ENCODE measurements around the gene PMEL. TPM values are rescaled to one million over a fixed set of nuclear protein-coding genes. Genes with fewer than 3 reads are reported as not detected.
A peak's percentile ranks its signal among the peaks of the same experiment; 100 is the strongest.

Gene PMEL
- total and polyA plus RNA-seq, 9 of the 15 experiments (the other 6 are each of a cell fraction or from before 2014, with no cell fraction given) = 0.36 to 2.0 (median 0.98) TPM

DNA sequence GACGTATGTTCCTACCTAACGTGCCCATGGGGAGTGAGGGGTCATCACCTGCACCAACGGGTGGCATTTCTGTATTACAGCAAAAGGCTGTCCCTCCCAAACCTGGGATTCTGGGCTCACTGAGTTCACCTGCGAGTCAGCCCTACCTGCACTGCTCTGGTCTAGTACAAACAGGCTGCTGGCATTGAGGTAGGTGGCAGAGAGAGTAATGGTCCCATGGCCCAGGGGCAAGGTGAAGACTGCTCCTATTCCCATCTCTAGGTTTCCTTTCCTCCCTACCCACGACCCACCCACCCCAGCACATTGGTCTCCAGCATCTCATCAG, 31.7 kb upstream of the PMEL start (continued):
- TF ChIP-seq, protein P1, sequence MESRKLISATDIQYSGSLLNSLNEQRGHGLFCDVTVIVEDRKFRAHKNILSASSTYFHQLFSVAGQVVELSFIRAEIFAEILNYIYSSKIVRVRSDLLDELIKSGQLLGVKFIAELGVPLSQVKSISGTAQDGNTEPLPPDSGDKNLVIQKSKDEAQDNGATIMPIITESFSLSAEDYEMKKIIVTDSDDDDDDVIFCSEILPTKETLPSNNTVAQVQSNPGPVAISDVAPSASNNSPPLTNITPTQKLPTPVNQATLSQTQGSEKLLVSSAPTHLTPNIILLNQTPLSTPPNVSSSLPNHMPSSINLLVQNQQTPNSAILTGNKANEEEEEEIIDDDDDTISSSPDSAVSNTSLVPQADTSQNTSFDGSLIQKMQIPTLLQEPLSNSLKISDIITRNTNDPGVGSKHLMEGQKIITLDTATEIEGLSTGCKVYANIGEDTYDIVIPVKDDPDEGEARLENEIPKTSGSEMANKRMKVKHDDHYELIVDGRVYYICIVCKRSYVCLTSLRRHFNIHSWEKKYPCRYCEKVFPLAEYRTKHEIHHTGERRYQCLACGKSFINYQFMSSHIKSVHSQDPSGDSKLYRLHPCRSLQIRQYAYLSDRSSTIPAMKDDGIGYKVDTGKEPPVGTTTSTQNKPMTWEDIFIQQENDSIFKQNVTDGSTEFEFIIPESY (CRISPR knock-in tag; IDR thresholded peaks at IDR 0.05) = no peak
- TF ChIP-seq KLF1 (tag; IDR thresholded peaks at IDR 0.05) = no peak
- TF ChIP-seq GABPB1 (CRISPR knock-in tag; IDR thresholded peaks at IDR 0.05) = peak; percentile 4; the same call in 1 of the 2 replicates

DNA sequence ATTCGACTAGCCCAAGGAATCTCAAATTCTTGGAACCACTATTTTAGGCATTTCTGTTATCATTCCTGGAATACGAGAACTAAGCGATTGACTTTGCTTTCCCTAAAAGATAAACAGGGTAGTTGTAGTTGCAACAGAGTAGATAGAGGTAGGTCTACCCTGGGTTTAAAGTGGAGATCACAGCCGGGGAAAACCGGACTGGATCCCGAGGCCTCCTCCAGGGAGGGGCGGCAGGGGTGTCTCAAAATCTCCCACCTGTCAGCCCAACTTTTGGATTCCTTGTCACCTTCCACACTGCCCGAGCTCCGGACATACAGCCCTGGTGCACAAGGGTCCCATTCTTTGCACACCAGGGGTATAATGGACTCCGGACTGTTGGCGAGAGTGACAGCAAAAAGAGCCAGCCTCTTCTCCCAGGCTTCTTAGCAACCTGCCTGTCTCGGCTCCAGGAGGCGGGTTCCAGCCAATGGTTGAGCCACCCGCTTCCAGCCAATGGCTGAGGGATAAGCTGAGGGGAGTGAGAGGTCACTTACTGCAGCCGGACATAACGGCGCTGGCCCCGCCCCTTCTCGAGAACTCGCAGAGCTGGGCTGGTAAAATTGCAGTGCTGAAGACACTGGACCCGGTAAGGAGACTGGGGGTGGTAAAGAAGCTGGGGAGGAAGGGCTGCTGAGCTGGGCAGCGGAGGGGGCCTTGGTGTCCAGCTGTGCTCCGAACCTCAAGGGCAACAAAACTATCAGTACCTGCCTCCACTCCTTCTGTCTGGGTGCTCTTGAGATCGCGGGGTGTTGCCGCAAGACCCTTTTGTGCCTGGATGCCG, 31.1 kb upstream of the PMEL start, which contains the start of gene SUOX:
TSS of gene SUOX (plus strand) at position 562 of the 820 bp plus-strand sequence. CDS start 4,946 bp downstream, outside the sequence.
- Histone ChIP-seq H3K36me3 (ENCODE audit: control insufficient read depth, insufficient read depth, low read length) (peaks cover 33% of the 10 kb centered on the region; the same call in 2 of the 3 replicates), H2AFZ (ENCODE audit: low read depth, low read length) (peak within 1 kb of the TSS; percentile 84), H3K4me1 (replicated peaks in 1 of 2; ENCODE audit: control insufficient read depth in 2 of 2, insufficient read depth in 2 of 2, low read length in 2 of 2) (peaks cover 3 to 19% of the 10 kb centered on the region in 2 experiments; a peak in 4 of 5 replicates), H3K9me1 (ENCODE audit: control insufficient read depth, insufficient read depth, low read length) (no peaks in the 10 kb centered on the region), H4K20me1 (replicated peaks; ENCODE audit: control insufficient read depth, insufficient read depth, low read length) (no peaks in the 10 kb centered on the region), H3K79me2 (ENCODE audit: control insufficient read depth, insufficient read depth, low read length) (peaks cover 19% of the 10 kb centered on the region), H3K9me3 (replicated peaks; ENCODE audit: control insufficient read depth, insufficient read depth, low read depth, low read length) (no peaks in the 10 kb centered on the region), H3K27ac (ENCODE audit: extremely low read depth, low read depth, low read length) (peak within 1 kb of the TSS; percentile 77), H3K9ac (ENCODE audit: insufficient read depth in 1 of 2, low read depth in 2 of 2, low read length in 2 of 2) (peak within 1 kb of the TSS; percentile 83 to 94), H3K4me2 (ENCODE audit: insufficient read depth, low read length) (peak within 1 kb of the TSS; percentile 100), H3K27me3 (ENCODE audit: control insufficient read depth in 2 of 2, insufficient read depth in 2 of 2, low read length in 2 of 2) (no peaks in the 10 kb centered on the region), H3K4me3 (peak within 1 kb of the TSS; percentile 60)
- in situ Hi-C loops (cut with MboI) (loop anchor here (5.0 kb wide), 1 partner anchor 35 kb away; no protein-coding TSS in a partner anchor), intact Hi-C loops (cut with micrococcal nuclease) (loop anchor here (1.0 kb wide), 3 partner anchors 24 to 44 kb away; partner anchors contain the start of genes IKZF4 and RPS26)
- peak; percentile 100 for ATAC-seq
- ChIA-PET CTCF (ENCODE audit: low intra/inter-chr PET ratio) (interaction anchor here (1.0 to 3.7 kb wide), 4 partner anchors 32 to 192 kb away, joined by 3 to 35 read pairs (median 12); partner anchors contain the start of genes RPS26 and SMARCC2), POLR2A (interaction anchor here (0.5 to 5.1 kb wide), 18 partner anchors 10 to 281 kb away, joined by 3 to 31 read pairs (median 4); partner anchors contain the start of genes BLOC1S1, IKZF4, MYL6 and ORMDL2)
- peak; percentile 100 for FAIRE-seq
- BruUV-seq (replicated peaks) = TSS peak; percentile 95
- 1% methylated on average over 27 of the region's 27 CpGs for WGBS (ENCODE audit: insufficient coverage, low coverage, missing lambda C conversion rate)
- peak; percentile 98 to 99 (median 99) for DNase-seq (ENCODE audit: extremely low read depth in 1 of 4, low spot score in 3 of 4)
- no peak for TF ChIP-seq ZNF644 (tag; IDR thresholded peaks at IDR 0.05; ENCODE audit: low read depth)
- no peak for TF ChIP-seq ZNF699 (CRISPR knock-in tag; IDR thresholded peaks at IDR 0.05; ENCODE audit: insufficient replicate concordance)
- no peak for TF ChIP-seq LARP7 (IDR thresholded peaks at IDR 0.05)
- no peak for TF ChIP-seq MIER1 (IDR thresholded peaks at IDR 0.05; ENCODE audit: low read depth)
- no peak for TF ChIP-seq ZNF589 (CRISPR knock-in tag; IDR thresholded peaks at IDR 0.05; ENCODE audit: low read depth)
- TF ChIP-seq, protein P2, sequence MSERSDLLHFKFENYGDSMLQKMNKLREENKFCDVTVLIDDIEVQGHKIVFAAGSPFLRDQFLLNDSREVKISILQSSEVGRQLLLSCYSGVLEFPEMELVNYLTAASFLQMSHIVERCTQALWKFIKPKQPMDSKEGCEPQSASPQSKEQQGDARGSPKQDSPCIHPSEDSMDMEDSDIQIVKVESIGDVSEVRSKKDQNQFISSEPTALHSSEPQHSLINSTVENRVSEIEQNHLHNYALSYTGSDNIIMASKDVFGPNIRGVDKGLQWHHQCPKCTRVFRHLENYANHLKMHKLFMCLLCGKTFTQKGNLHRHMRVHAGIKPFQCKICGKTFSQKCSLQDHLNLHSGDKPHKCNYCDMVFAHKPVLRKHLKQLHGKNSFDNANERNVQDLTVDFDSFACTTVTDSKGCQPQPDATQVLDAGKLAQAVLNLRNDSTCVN (CRISPR knock-in tag; IDR thresholded peaks at IDR 0.05) = no peak
- TF ChIP-seq KAT2B (IDR thresholded peaks at IDR 0.05; ENCODE audit: low read depth, low read length) = no peak
- TF ChIP-seq NR1H2 (CRISPR knock-in tag; IDR thresholded peaks at IDR 0.05) = no peak
- TF ChIP-seq, protein P3, sequence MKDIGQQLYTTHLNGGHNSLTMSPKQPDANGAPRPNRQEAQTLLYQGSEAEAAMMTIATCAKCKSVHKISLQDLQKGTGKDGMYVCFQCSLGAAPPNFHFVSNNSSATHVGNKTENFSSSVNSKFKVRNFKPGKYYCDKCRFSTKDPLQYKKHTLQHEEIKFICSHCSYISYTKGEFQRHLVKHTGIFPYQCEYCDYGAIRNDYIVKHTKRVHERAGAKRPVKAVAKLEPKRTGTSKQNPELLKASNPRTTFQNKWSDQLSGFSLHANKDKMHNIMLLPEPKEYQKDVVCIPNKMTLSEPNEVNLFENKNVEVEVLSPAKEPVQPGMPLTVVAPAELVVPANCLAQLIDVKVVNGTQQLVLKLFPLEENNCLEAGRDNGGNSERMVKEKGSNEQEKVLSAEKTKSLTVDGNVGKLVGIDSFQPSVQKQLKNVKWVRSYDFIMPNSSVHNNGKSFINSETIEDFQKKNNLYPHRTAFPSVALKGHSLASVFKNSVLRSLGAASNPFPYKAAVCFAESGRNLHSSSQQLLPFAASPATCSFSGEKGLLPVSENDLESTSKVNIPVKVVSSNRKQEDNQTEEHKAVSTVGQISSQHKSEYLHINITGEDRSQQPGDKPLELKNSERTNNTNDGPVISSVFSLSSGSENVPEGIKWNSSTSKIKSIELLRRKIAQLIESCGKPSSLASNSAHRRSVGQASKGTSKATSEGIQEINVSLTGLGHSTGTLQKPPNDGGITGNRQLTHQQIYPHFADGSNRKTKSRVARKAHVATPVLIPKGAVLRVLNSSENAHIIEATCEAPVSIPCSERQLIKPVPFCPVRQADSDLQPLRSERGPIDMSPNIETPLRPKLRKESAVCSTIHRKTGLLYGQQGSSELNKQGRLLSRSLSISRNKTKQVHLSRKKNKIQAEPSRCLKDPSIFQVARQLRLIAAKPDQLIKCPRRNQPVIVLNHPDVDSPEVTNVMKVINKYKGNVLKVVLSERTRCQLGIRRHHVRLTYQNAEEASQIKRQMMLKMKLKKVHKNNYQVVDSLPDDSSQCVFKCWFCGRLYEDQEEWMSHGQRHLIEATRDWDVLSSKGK (CRISPR knock-in tag; IDR thresholded peaks at IDR 0.05) = no peak
- no peak for TF ChIP-seq FUS (optimal IDR thresholded peaks at IDR 0.05; ENCODE audit: low read depth, low read length)
